ENCODE measurements around the gene TMEM132C. TPM values are rescaled to one million over a fixed set of nuclear protein-coding genes. Genes with fewer than 3 reads are reported as not detected.

Gene TMEM132C
- polyA plus RNA-seq, 1 of the 3 experiments (the other 2 are of a cell fraction) = not detected

- Histone ChIP-seq H3K9me2 (no peaks in the 10 kb centered on the region), H3K4me3 (ENCODE audit: low read depth in 2 of 2, low read length in 1 of 2) (no peak overlapping the region), H3K9ac (no peak overlapping the region), H3K4me2 (no peak overlapping the region), H3K36me3 (replicated peaks in 1 of 2; ENCODE audit: control insufficient read depth in 1 of 2, insufficient read depth in 2 of 2, low read length in 1 of 2) (no peaks in the 10 kb centered on the region), H3K27me3 (ENCODE audit: insufficient read depth) (no peaks in the 10 kb centered on the region), H2AFZ (ENCODE audit: low read depth) (no peak overlapping the region), H3F3A (replicated peaks; ENCODE audit: insufficient read depth) (no peaks in the 10 kb centered on the region), H4K20me1 (ENCODE audit: insufficient read depth) (no peaks in the 10 kb centered on the region), H3K27ac (ENCODE audit: low read depth in 2 of 2, low read length in 1 of 2) (no peak overlapping the region), H3K4me1 (ENCODE audit: control insufficient read depth in 1 of 2, insufficient read depth in 2 of 2, low read depth in 1 of 2, low read length in 1 of 2) (no peaks in the 10 kb centered on the region), H3K9me3 (no peaks in the 10 kb centered on the region), H3K79me2 (ENCODE audit: insufficient read depth) (no peaks in the 10 kb centered on the region)
- TF ChIP-seq GATA2 (CRISPR knock-in tag; IDR thresholded peaks at IDR 0.05) = no peak
- TF ChIP-seq FOSL2 (IDR thresholded peaks at IDR 0.05; ENCODE audit: borderline replicate concordance, low read depth) = no peak
- no peak for TF ChIP-seq USF2 (IDR thresholded peaks at IDR 0.05; ENCODE audit: borderline replicate concordance, low read depth, low read length)
- TF ChIP-seq ELF1 (IDR thresholded peaks at IDR 0.05) = no peak
- no peak for TF ChIP-seq REST (IDR thresholded peaks at IDR 0.05; ENCODE audit: low read depth, low read length)
- TF ChIP-seq SIN3A (IDR thresholded peaks at IDR 0.05; ENCODE audit: borderline replicate concordance, low read depth, low read length) = no peak
- TF ChIP-seq JUND (IDR thresholded peaks at IDR 0.05) = no peak
- no peak for TF ChIP-seq RCOR1 (IDR thresholded peaks at IDR 0.05; ENCODE audit: low read length)
- TF ChIP-seq CHD2 (IDR thresholded peaks at IDR 0.05; ENCODE audit: low read length, partially characterized antibody) = no peak
- WGBS (ENCODE audit: low lambda C conversion rate) = 19% methylated on average over 8 of the region's 18 CpGs
- ChIA-PET POLR2A (no interaction called here), CTCF (interaction anchor here (0.7 to 4.5 kb wide), 2 partner anchors 24 to 124 kb away, joined by 3 to 22 read pairs; no protein-coding TSS in a partner anchor)
- DNase-seq = no peak
Measured at GRCh38 chr12:128383357-128383937, 116.5 kb downstream of the TMEM132C start.

- no peak for DNase-seq
- POLR2A ChIA-PET = no interaction called here
- no peaks in the 10 kb centered on the region for H3K27me3 ChIP-seq (ENCODE audit: insufficient read depth)
- no peaks in the 10 kb centered on the region for H3F3A ChIP-seq (replicated peaks; ENCODE audit: insufficient read depth)
- no peaks in the 10 kb centered on the region for H3K9me3 ChIP-seq
- no peak overlapping the region for H3K9ac ChIP-seq
- no peak overlapping the region for H3K4me2 ChIP-seq
- H3K36me3 ChIP-seq (replicated peaks in 1 of 2; ENCODE audit: control insufficient read depth in 1 of 2, insufficient read depth in 2 of 2, low read length in 1 of 2) = no peaks in the 10 kb centered on the region
- H3K9me2 ChIP-seq = no peaks in the 10 kb centered on the region
- CTCF ChIA-PET = no interaction called here
- no peaks in the 10 kb centered on the region for H3K4me1 ChIP-seq (ENCODE audit: control insufficient read depth in 1 of 2, insufficient read depth in 2 of 2, low read depth in 1 of 2, low read length in 1 of 2)
- H3K79me2 ChIP-seq (ENCODE audit: insufficient read depth) = no peaks in the 10 kb centered on the region
- H4K20me1 ChIP-seq (ENCODE audit: insufficient read depth) = no peaks in the 10 kb centered on the region
- 51% methylated on average over 7 of the region's 9 CpGs for WGBS (ENCODE audit: low lambda C conversion rate)
- H3K4me3 ChIP-seq (ENCODE audit: low read depth in 2 of 2, low read length in 1 of 2) = no peak overlapping the region
- no peak overlapping the region for H3K27ac ChIP-seq (ENCODE audit: low read depth in 2 of 2, low read length in 1 of 2)
- no peak overlapping the region for H2AFZ ChIP-seq (ENCODE audit: low read depth)
- TF ChIP-seq NFIC (IDR thresholded peaks at IDR 0.05; ENCODE audit: borderline replicate concordance) (no peak), FOXJ3 (CRISPR knock-in tag; IDR thresholded peaks at IDR 0.05) (no peak), POLR2AphosphoS5 (IDR thresholded peaks at IDR 0.05; ENCODE audit: low read depth, low read length) (no peak), CHD2 (IDR thresholded peaks at IDR 0.05; ENCODE audit: low read length, partially characterized antibody) (no peak), TCF12 (IDR thresholded peaks at IDR 0.05) (no peak), IRF3 (IDR thresholded peaks at IDR 0.05; ENCODE audit: low read depth, low read length) (no peak), CTCF (IDR thresholded peaks at IDR 0.05) (no peak), USF2 (IDR thresholded peaks at IDR 0.05; ENCODE audit: borderline replicate concordance, low read depth, low read length) (no peak), EZH2phosphoT487 (IDR thresholded peaks at IDR 0.05; ENCODE audit: borderline replicate concordance, low read depth) (no peak), TAF1 (IDR thresholded peaks at IDR 0.05; ENCODE audit: borderline replicate concordance, low read depth, low read length) (no peak), ELF1 (IDR thresholded peaks at IDR 0.05) (no peak), PBX3 (IDR thresholded peaks at IDR 0.05) (no peak)
Measured at GRCh38 chr12:128385736-128386135, 118.8 kb downstream of the TMEM132C start.

Data from SK-N-SH (cell line).